ENCODE measurements around the gene MYO1C. TPM values are rescaled to one million over a fixed set of nuclear protein-coding genes. Genes with fewer than 3 reads are reported as not detected.

Gene MYO1C
- total RNA-seq, 1 donor from 2014 or later, result 64.4 TPM

DNA sequence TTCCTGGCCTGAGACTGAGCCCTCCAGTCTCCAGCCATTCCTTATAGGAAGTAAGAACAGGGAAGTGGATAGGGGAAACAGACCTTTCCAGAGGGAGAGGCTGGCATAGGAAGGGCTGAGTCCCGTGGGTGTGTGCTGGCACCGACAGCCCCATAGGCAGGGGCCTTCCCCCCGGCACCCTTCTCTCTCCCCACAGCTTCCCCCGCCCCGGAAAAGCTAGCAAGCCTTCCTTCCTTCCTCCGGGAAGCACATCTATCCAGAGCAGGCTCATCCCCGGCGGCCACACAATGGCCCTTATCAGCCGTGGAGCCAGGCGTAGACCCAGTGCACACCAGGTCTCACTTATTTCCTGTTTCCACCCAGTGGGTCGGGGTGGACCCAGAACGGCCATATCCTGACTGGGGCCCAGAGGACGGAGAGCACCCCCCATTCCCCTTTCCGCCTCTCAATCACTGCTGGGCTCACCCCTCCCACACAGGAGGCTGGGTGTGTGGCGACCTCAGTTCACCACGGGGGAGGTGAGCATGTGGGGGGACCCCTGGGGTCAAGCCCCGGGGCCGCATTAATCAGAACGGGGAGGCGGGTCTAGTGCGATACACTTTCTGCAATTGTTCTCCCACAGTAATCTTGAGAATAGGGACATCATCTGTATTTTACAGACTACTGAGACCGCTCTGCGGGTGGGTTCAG lies 950 bp upstream of the MYO1C start:
- Mint-ChIP-seq H3K4me1 (ENCODE audit: low read depth) (peaks cover 7% of the 10 kb centered on the region), H3K4me3 (ENCODE audit: low read depth) (peak overlapping the region; percentile 48), H3K36me3 (ENCODE audit: insufficient read depth) (no peaks in the 10 kb centered on the region), H3K27me3 (peaks cover 10% of the 10 kb centered on the region), H3K27ac (no peak overlapping the region), H3K9me3 (ENCODE audit: low read depth) (no peaks in the 10 kb centered on the region)
- TF ChIP-seq CTCF (IDR thresholded peaks at IDR 0.05; ENCODE audit: unreplicated experiment), result no peak
- no peak for DNase-seq (ENCODE audit: low spot score, unreplicated experiment)

- Mint-ChIP-seq H3K4me3 (ENCODE audit: low read depth) (peak overlapping the region; percentile 83), H3K27ac (peak overlapping the region; percentile 89), H3K36me3 (ENCODE audit: insufficient read depth) (no peaks in the 10 kb centered on the region), H3K9me3 (ENCODE audit: low read depth) (no peaks in the 10 kb centered on the region), H3K27me3 (peaks cover 13% of the 10 kb centered on the region), H3K4me1 (ENCODE audit: low read depth) (peaks cover 9% of the 10 kb centered on the region)
- no peak for TF ChIP-seq CTCF (IDR thresholded peaks at IDR 0.05; ENCODE audit: unreplicated experiment)
- no peak for DNase-seq (ENCODE audit: low spot score, unreplicated experiment)
Observed at GRCh38 chr17:1491443-1492248, 840 bp downstream of the MYO1C start.

- peak overlapping the region; percentile 90 for H3K27ac Mint-ChIP-seq
- peak overlapping the region; percentile 82 for H3K4me3 Mint-ChIP-seq (ENCODE audit: low read depth)
- no peak for TF ChIP-seq CTCF (IDR thresholded peaks at IDR 0.05; ENCODE audit: unreplicated experiment)
- no peaks in the 10 kb centered on the region for H3K36me3 Mint-ChIP-seq (ENCODE audit: insufficient read depth)
- peaks cover 9% of the 10 kb centered on the region for H3K4me1 Mint-ChIP-seq (ENCODE audit: low read depth)
- no peak for DNase-seq (ENCODE audit: low spot score, unreplicated experiment)
- no peaks in the 10 kb centered on the region for H3K9me3 Mint-ChIP-seq (ENCODE audit: low read depth)
- H3K27me3 Mint-ChIP-seq, result peaks cover 13% of the 10 kb centered on the region
Observed at GRCh38 chr17:1490643-1491442, 1.6 kb downstream of the MYO1C start.

DNA sequence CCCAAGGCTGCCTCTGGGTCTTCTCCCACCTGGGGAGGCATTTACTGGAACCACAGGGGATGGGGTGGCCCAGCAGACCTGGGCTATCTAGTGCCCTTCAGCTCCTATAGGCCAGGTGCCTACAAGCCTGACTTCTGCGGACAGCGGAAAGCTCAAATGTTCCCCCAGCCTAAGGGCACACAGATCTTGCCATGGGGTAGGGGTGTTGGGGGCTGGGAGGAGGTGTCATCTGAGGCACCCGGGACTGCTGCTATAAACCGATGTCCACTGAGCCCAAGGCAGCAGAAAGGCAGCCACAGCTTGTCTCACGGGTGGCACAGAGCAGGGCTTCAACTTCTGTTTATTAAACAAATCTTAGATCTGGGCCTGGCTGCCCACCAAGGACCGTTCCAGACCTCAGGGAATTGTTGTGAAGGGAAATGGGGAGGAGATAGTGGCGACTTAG lies 3.6 kb downstream of the MYO1C start:
- DNase-seq (ENCODE audit: low spot score, unreplicated experiment), result no peak
- no peaks in the 10 kb centered on the region for H3K36me3 Mint-ChIP-seq (ENCODE audit: insufficient read depth)

More for the DNA sequence above, 3.6 kb downstream of the MYO1C start:
- peak overlapping the region; percentile 72 for H3K4me3 Mint-ChIP-seq (ENCODE audit: low read depth)
- H3K9me3 Mint-ChIP-seq (ENCODE audit: low read depth), result no peaks in the 10 kb centered on the region
- no peak for TF ChIP-seq CTCF (IDR thresholded peaks at IDR 0.05; ENCODE audit: unreplicated experiment)
- H3K27ac Mint-ChIP-seq, result peak overlapping the region; percentile 93
- peaks cover 11% of the 10 kb centered on the region for H3K27me3 Mint-ChIP-seq
- H3K4me1 Mint-ChIP-seq (ENCODE audit: low read depth), result peaks cover 16% of the 10 kb centered on the region
